Epithelial cell of umbilical artery (primary cell): Measurements from ENCODE around the gene GPR161. TPM values are rescaled to one million over a fixed set of nuclear protein-coding genes. Genes with fewer than 3 reads are reported as not detected.

Experiments
- total RNA-seq: library from RNA; depleted of rRNA; stranded (reverse); fragments of >200 nt; gene quantifications from 2 replicates; pipeline ENCODE4 v1.2.3, GENCODE V29; 2014

GPR161 gene, protein sequence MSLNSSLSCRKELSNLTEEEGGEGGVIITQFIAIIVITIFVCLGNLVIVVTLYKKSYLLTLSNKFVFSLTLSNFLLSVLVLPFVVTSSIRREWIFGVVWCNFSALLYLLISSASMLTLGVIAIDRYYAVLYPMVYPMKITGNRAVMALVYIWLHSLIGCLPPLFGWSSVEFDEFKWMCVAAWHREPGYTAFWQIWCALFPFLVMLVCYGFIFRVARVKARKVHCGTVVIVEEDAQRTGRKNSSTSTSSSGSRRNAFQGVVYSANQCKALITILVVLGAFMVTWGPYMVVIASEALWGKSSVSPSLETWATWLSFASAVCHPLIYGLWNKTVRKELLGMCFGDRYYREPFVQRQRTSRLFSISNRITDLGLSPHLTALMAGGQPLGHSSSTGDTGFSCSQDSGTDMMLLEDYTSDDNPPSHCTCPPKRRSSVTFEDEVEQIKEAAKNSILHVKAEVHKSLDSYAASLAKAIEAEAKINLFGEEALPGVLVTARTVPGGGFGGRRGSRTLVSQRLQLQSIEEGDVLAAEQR
- 18.5 and 19.3 TPM in 2 replicates for total RNA-seq

DNA sequence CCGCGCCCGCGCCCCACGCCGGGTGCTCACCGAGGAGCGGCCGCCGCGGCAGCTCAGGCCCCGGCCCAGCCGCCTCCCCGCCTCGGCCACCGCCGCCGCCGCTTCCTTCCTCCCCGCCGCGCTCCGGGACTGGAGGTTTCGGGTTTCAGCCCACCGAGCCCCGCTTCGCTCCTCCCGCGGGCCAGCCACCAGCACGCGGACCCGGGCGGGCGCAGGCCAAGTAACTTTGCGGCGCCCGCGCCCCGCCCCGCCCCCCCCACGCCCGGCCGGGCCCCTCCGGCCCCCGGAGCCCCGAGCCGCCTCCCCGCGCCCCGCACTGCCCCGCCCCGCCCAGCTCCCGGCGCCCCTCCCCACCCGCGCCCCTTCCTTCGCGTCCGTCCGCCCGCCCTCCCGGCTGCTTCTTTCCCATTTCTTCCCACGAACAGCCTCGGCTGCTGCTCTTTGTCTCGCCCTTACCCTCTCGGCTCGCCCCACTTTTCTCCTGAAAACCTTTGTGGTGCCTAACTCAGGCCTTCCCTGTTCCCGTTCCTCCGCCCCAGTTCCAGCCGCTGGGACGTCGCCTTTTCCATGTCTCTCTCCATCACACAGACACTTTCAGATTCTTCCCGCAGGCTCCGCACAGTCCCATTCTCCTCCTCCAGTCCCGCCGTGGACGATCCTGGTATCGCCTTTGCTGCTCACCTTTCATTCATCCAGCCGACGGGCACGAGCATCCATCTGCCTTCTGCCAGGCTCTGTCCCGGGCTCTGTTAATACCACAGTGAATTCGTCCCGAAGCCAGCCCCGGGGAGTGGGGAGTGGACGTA lies at the start of gene GPR161:
TSS of gene GPR161 (minus strand) at position 222 of the 806 bp plus-strand sequence. CDS start 32,080 bp downstream, outside the sequence.

GRCh38 chr1:168178638-168179437 lies 42.1 kb upstream of the GPR161 start, which contains the start of gene TIPRL:
TSS of gene TIPRL (plus strand) at chr1:168178962. CDS start at chr1:168179078, 116 bp downstream.

Other genes starting within 250 kb of the GPR161 start
- gene ADCY10, start 222.8 kb downstream of the GPR161 start, total RNA-seq = under 0.01 TPM in 2 replicates
- gene DCAF6, start 200.2 kb downstream of the GPR161 start, total RNA-seq = 38.8 and 44.2 TPM in 2 replicates
- 17.9 and 20.5 TPM in 2 replicates for gene MPC2, start 199.9 kb downstream of the GPR161 start, total RNA-seq
- 39.0 and 44.1 TPM in 2 replicates for gene TIPRL, start 42.0 kb upstream of the GPR161 start, total RNA-seq
- 35.1 and 35.7 TPM in 2 replicates for gene SFT2D2, start 89.1 kb upstream of the GPR161 start, total RNA-seq
- 0.32 and 0.46 TPM in 2 replicates for gene TBX19, start 143.9 kb upstream of the GPR161 start, total RNA-seq